ENCODE measurements around the gene CDH8.

The CDH8 gene

GRCh38 chr16:61952841-61953240, 83.4 kb downstream of the CDH8 start:
- TF ChIP-seq CTCF (IDR thresholded peaks at IDR 0.05): no peak

- TF ChIP-seq CTCF (IDR thresholded peaks at IDR 0.05): no peak
Measured at GRCh38 chr16:61948414-61948813, 87.8 kb downstream of the CDH8 start.

GRCh38 chr16:61946019-61946418, 90.2 kb downstream of the CDH8 start:
- no peak for TF ChIP-seq CTCF (IDR thresholded peaks at IDR 0.05)

- TF ChIP-seq CTCF (IDR thresholded peaks at IDR 0.05): no peak
Measured at GRCh38 chr16:61945511-61945910, 90.7 kb downstream of the CDH8 start.

- no peak for TF ChIP-seq CTCF (IDR thresholded peaks at IDR 0.05)
Measured at GRCh38 chr16:61944004-61944403, 92.2 kb downstream of the CDH8 start.

- no peak for TF ChIP-seq CTCF (IDR thresholded peaks at IDR 0.05)
Measured at GRCh38 chr16:61940611-61941010, 95.6 kb downstream of the CDH8 start.

GRCh38 chr16:61937646-61938045, 98.6 kb downstream of the CDH8 start:
- TF ChIP-seq CTCF (IDR thresholded peaks at IDR 0.05): no peak

- TF ChIP-seq CTCF (IDR thresholded peaks at IDR 0.05): no peak
Measured at GRCh38 chr16:61936522-61936921, 99.7 kb downstream of the CDH8 start.
